Left ventricle myocardium inferior (tissue), 1 donor: ENCODE data around the gene PIK3C2G. TPM values are rescaled to one million over a fixed set of nuclear protein-coding genes. Genes with fewer than 3 reads are reported as not detected.

ENCODE experiments used
- DNase-seq: peaks from one replicate; pipeline ENCODE4 v3.0.0-alpha.2; 2020
- H3K27ac ChIP-seq: fragments of 200-600 bp; replicated peaks from 2 replicates; pipeline ENCODE4 v1.8.0; 2021
- H3K27me3 ChIP-seq: fragments of 200-600 bp; 2 replicates; pipeline ENCODE4 v1.8.0; 2021; ENCODE audit warnings: low read depth
- H3K36me3 ChIP-seq: fragments of 200-600 bp; 2 replicates; pipeline ENCODE4 v1.8.0; 2021
- H3K4me1 ChIP-seq: fragments of 200-600 bp; 2 replicates; pipeline ENCODE4 v1.8.0; 2021
- H3K4me3 ChIP-seq: fragments of 200-600 bp; 2 replicates; pipeline ENCODE4 v1.8.0; 2021; ENCODE audit warnings: mild to moderate bottlenecking, moderate library complexity
- H3K9me3 ChIP-seq: fragments of 200-600 bp; replicated peaks from 2 replicates; pipeline ENCODE4 v1.8.0; 2021
- intact Hi-C: fragments of 100-400 bp; cut with micrococcal nuclease; formaldehyde crosslinking; loops from one replicate; pipeline ENCODE4 v1.11.0; 2022
- total RNA-seq: library from RNA; stranded (reverse); fragmentation: NEBNext Ultra II Directional; extraction: Animal tissue kit (Norgen Biotek cat#: 25700); gene quantifications from one replicate; pipeline ENCODE4 v1.2.1, GENCODE V29; 2021
- TF ChIP-seq, protein P1 (sequence below): fragments of 200-600 bp; IDR thresholded peaks from 2 replicates; pipeline ENCODE4 v1.8.0; 2021; ENCODE audit warnings: antibody characterized with exemption, mild to moderate bottlenecking, borderline replicate concordance
- donor health status: DM: no; HTN: yes; CAD: no; lungs with severe emphysema.

Gene PIK3C2G
- total RNA-seq, 1 donor from 2014 or later: not detected

DNA sequence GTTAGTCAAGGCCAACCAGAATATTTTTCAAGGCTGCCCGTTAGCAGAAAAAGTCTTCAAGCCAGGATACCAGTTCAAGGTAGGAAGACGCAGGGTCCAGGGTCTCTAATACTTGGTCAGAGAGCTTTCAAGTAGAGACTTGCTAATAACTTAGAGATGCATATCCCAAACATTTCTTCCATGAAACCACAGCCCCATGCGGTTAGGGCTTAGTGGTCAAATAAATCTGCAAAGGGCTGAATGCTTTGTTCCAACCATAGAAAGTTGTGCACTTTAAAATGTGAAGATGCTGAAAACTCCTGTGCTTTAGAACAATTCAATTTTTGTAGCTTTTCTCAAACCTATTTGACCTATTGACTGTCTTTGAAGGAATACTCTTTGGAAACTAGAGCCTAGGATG lies 208.9 kb downstream of the PIK3C2G start:
- Histone ChIP-seq H3K4me1 (no peaks in the 10 kb centered on the region), H3K27ac (no peak overlapping the region), H3K36me3 (no peaks in the 10 kb centered on the region), H3K27me3 (no peaks in the 10 kb centered on the region), H3K4me3 (no peak overlapping the region), H3K9me3 (no peaks in the 10 kb centered on the region)
- DNase-seq: no peak
- intact Hi-C loops: no loop called here
- TF ChIP-seq, protein P1, sequence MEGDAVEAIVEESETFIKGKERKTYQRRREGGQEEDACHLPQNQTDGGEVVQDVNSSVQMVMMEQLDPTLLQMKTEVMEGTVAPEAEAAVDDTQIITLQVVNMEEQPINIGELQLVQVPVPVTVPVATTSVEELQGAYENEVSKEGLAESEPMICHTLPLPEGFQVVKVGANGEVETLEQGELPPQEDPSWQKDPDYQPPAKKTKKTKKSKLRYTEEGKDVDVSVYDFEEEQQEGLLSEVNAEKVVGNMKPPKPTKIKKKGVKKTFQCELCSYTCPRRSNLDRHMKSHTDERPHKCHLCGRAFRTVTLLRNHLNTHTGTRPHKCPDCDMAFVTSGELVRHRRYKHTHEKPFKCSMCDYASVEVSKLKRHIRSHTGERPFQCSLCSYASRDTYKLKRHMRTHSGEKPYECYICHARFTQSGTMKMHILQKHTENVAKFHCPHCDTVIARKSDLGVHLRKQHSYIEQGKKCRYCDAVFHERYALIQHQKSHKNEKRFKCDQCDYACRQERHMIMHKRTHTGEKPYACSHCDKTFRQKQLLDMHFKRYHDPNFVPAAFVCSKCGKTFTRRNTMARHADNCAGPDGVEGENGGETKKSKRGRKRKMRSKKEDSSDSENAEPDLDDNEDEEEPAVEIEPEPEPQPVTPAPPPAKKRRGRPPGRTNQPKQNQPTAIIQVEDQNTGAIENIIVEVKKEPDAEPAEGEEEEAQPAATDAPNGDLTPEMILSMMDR: no peak

DNA sequence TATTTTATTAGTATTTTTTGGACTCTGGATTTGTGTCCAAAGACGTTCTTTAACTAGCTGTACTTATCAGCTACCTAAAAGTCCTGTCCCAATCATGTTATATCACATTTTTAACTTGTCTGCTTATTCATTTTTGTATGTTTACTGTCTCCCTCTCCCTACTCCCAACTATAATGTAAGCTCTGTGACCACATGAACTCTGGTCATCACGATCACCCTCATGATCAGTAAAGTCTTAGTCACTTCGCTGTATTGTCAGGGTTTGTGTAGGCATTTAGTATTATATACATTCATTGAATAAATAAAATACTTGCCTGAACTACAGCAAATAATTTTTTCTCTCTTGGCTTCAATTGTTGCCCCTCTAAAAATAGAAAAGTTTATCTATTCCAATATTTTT lies 211.0 kb downstream of the PIK3C2G start:
- Histone ChIP-seq H3K27ac (no peak overlapping the region), H3K36me3 (no peaks in the 10 kb centered on the region), H3K4me3 (no peak overlapping the region), H3K4me1 (no peaks in the 10 kb centered on the region), H3K9me3 (no peaks in the 10 kb centered on the region), H3K27me3 (no peaks in the 10 kb centered on the region)
- intact Hi-C loops: no loop called here
- TF ChIP-seq, protein P1: no peak
- DNase-seq: no peak

DNA sequence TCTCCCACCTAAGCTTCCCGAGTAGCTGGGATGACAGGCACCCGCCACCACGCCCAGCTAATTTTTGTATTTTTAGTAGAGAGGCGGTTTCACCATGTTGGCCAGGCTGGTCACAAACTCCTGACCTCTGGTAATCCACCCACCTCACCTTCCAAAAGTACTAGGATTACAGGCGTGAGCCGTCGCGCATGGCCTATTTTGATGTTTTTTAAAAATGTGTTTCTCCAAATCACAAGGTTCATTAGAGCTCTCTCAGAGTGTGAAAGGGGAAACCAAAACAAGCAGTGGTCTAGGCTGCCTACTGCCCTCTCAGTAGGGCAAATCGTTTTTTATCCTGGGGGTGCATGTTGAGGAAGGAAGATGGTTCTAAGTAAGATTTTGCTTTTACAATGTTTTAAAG lies 211.5 kb downstream of the PIK3C2G start:
- DNase-seq: no peak
- no peaks in the 10 kb centered on the region for H3K4me1 ChIP-seq
- TF ChIP-seq, protein P1: no peak
- no peaks in the 10 kb centered on the region for H3K9me3 ChIP-seq
- H3K36me3 ChIP-seq: no peaks in the 10 kb centered on the region
- no peak overlapping the region for H3K27ac ChIP-seq
- no peak overlapping the region for H3K4me3 ChIP-seq
- H3K27me3 ChIP-seq: no peaks in the 10 kb centered on the region
- intact Hi-C loops: no loop called here

DNA sequence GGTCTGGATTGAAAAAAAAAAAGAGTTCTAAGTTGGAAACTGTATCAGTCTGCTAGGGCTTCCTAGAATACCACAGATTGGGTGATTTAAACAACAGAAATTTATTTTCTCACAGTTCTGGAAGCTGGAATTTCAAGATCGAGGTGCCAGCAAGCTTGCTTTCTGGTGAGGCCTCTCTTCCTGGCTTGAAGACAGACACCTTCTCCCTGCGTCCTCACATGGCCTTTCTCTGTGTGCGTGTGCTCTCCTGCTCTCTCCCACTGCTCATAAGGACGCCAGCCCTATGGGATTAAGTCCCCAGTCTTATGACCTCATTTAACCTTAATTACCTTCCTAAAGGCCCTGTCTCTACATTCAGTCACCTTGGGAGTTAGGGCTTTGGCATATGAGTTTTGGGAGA lies 215.5 kb downstream of the PIK3C2G start:
- Histone ChIP-seq H3K27ac (no peak overlapping the region), H3K4me1 (no peaks in the 10 kb centered on the region), H3K4me3 (no peak overlapping the region), H3K36me3 (no peaks in the 10 kb centered on the region), H3K9me3 (no peaks in the 10 kb centered on the region), H3K27me3 (no peaks in the 10 kb centered on the region)
- intact Hi-C loops: no loop called here
- TF ChIP-seq, protein P1: no peak
- DNase-seq: no peak

DNA sequence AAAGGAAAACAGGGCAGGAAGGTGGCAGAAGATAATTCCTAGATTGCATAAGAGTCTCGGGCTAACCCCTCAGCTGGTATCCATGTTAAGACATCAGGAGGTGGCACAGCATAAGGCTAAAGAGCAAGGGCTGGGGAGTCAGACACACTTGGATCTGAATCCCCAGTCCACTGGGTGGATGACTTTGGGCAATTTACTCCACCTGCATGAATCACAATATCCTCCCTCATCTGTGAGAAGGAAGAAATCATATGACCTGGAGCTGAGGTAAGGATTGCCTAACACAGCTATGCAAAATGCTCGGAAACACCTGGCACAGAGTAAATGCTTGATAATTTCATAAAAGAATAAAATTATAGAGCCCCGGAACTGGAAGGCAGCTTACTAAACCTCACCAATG lies 217.9 kb downstream of the PIK3C2G start:
- Histone ChIP-seq H3K27ac (no peak overlapping the region), H3K9me3 (no peaks in the 10 kb centered on the region), H3K27me3 (no peaks in the 10 kb centered on the region), H3K4me3 (no peak overlapping the region), H3K36me3 (no peaks in the 10 kb centered on the region), H3K4me1 (no peaks in the 10 kb centered on the region)
- intact Hi-C loops: no loop called here
- TF ChIP-seq, protein P1: no peak
- DNase-seq: no peak
